Neural progenitor cell (in vitro differentiated cells): ENCODE measurements around the gene FAM83G.

ENCODE experiments used
- EZH2 ChIP-seq: fragments of 200-600 bp; sonication (generic); IDR thresholded peaks from 2 replicates; pipeline ENCODE4 v1.6.1; 2017; ENCODE audit warnings: antibody characterized with exemption, mild to moderate bottlenecking, moderate library complexity
- EZH2phosphoT487 ChIP-seq: fragments of 200-600 bp; sonication (generic); IDR thresholded peaks from 2 replicates; pipeline ENCODE4 v1.6.1; 2017; ENCODE audit warnings: antibody characterized with exemption
- TF ChIP-seq, protein P1 (sequence below): fragments of 200-600 bp; sonication (generic); IDR thresholded peaks from 2 replicates; pipeline ENCODE4 v1.5.1; 2017; ENCODE audit warnings: antibody characterized with exemption, mild to moderate bottlenecking

DNA sequence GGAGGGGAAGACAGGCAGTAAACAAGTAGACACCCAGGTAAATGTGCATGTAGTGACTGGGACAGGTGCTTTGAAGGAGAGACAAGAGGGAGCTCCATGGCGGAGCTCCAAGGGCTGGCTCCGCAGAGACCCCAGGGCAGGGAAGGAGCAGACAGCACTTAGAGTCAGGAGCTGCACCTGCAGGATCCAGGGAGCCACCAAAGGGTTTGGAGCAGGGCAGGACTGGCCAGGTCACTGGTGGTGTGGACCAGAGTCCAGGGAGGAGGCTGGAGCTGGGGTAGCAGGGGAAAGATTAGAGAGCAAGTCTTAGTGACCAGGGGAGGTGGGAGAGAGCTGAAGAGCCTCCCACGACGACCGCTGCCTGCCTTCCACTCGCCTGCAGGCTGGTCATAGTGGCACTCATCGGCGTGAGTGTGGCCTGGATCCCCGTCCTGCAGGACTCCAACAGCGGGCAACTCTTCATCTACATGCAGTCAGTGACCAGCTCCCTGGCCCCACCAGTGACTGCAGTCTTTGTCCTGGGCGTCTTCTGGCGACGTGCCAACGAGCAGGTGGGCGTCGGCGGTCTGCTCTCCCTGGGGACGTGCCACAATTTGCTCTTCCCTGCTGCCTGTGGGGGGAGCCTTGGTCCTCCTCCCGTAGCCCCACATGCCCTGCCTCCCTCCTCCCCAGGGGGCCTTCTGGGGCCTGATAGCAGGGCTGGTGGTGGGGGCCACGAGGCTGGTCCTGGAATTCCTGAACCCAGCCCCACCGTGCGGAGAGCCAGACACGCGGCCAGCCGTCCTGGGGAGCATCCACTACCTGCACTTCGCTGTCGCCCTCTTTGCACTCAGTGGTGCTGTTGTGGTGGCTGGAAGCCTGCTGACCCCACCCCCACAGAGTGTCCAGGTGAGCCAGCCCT lies 14.7 kb upstream of the FAM83G start:
- TF ChIP-seq, protein P1, sequence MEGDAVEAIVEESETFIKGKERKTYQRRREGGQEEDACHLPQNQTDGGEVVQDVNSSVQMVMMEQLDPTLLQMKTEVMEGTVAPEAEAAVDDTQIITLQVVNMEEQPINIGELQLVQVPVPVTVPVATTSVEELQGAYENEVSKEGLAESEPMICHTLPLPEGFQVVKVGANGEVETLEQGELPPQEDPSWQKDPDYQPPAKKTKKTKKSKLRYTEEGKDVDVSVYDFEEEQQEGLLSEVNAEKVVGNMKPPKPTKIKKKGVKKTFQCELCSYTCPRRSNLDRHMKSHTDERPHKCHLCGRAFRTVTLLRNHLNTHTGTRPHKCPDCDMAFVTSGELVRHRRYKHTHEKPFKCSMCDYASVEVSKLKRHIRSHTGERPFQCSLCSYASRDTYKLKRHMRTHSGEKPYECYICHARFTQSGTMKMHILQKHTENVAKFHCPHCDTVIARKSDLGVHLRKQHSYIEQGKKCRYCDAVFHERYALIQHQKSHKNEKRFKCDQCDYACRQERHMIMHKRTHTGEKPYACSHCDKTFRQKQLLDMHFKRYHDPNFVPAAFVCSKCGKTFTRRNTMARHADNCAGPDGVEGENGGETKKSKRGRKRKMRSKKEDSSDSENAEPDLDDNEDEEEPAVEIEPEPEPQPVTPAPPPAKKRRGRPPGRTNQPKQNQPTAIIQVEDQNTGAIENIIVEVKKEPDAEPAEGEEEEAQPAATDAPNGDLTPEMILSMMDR: no peak
- TF ChIP-seq EZH2 (no peak), EZH2phosphoT487 (no peak)
